Keratinocyte (primary cell): Measurements from ENCODE around the gene RAB11FIP5. TPM values are rescaled to one million over a fixed set of nuclear protein-coding genes. Genes with fewer than 3 reads are reported as not detected.

ENCODE experiments used
- DNase-seq: peaks from one replicate; pipeline ENCODE4 v3.0.0-alpha.2; 2011; ENCODE audit warnings: low read depth, missing footprints, low spot score
- FAIRE-seq: peaks from 2 replicates; lab custom pipeline; 2011; peaks lifted over from hg19 to GRCh38; lab: Jason Lieb, UNC
- H2AFZ ChIP-seq: 2 replicates; pipeline ENCODE4 v1.6.0; 2012; ENCODE audit warnings: low read length, control low read depth, inconsistent platforms; ENCODE audit not compliant: control insufficient read depth
- H3K27ac ChIP-seq: 2 replicates; pipeline ENCODE4 v1.5.1; 2011; ENCODE audit warnings: low read length; ENCODE audit not compliant: control insufficient read depth, insufficient read depth
- H3K27me3 ChIP-seq: 3 replicates; pipeline ENCODE4 v1.6.0; 2011; ENCODE audit warnings: low read length; ENCODE audit not compliant: control insufficient read depth, insufficient read depth; ENCODE audit errors: extremely low read depth
- H3K36me3 ChIP-seq, 2 experiments: 2 replicates in 1 of 2; 3 replicates in 1 of 2; pipeline ENCODE4 v1.5.1; 2011; ENCODE audit warnings: low read length in 2 of 2, mild to moderate bottlenecking in 1 of 2; ENCODE audit not compliant: control insufficient read depth in 2 of 2, insufficient read depth in 2 of 2; ENCODE audit errors: extremely low read depth in 1 of 2
- H3K4me1 ChIP-seq: 3 replicates; pipeline ENCODE4 v1.5.1; 2011; ENCODE audit warnings: low read length; ENCODE audit not compliant: control insufficient read depth, insufficient read depth; ENCODE audit errors: extremely low read depth
- H3K4me2 ChIP-seq: 3 replicates; pipeline ENCODE4 v1.6.0; 2011; ENCODE audit warnings: low read depth, low read length; ENCODE audit not compliant: control insufficient read depth, insufficient read depth; ENCODE audit errors: extremely low read depth
- H3K4me3 ChIP-seq, 3 experiments: fragments of 200-600 bp in 1 of 3; sonication (generic) in 1 of 3; 2 replicates in 2 of 3; 3 replicates in 1 of 3; pipeline ENCODE4 v1.5.1; 2011 to 2016; ENCODE audit warnings: low read length in 3 of 3, mild to moderate bottlenecking in 3 of 3, control low read depth in 2 of 3, inconsistent platforms in 1 of 3, low read depth in 1 of 3, mixed read lengths in 1 of 3, mixed run types in 1 of 3, moderate library complexity in 1 of 3; ENCODE audit not compliant: control insufficient read depth in 2 of 3, insufficient read depth in 2 of 3; ENCODE audit errors: extremely low read depth in 1 of 3
- H3K79me2 ChIP-seq: 2 replicates; pipeline ENCODE4 v1.6.0; 2012; ENCODE audit warnings: low read length; ENCODE audit not compliant: control insufficient read depth, insufficient read depth
- H3K9ac ChIP-seq: 3 replicates; pipeline ENCODE4 v1.6.0; 2011; ENCODE audit warnings: low read length; ENCODE audit not compliant: control insufficient read depth, insufficient read depth; ENCODE audit errors: extremely low read depth
- H3K9me1 ChIP-seq: 3 replicates; pipeline ENCODE4 v1.6.0; 2011; ENCODE audit warnings: low read length; ENCODE audit not compliant: control insufficient read depth, insufficient read depth; ENCODE audit errors: extremely low read depth
- H3K9me3 ChIP-seq: 2 replicates; pipeline ENCODE4 v1.5.1; 2012; ENCODE audit warnings: low read depth, low read length; ENCODE audit not compliant: control insufficient read depth
- H4K20me1 ChIP-seq: 3 replicates; pipeline ENCODE4 v1.6.0; 2011; ENCODE audit warnings: low read length; ENCODE audit not compliant: control insufficient read depth, insufficient read depth; ENCODE audit errors: extremely low read depth
- EZH2 ChIP-seq: IDR thresholded peaks from one replicate; pipeline ENCODE4 v1.6.1; 2012; ENCODE audit warnings: inconsistent platforms, mild to moderate bottlenecking, low read length, moderate library complexity
- dilution Hi-C: fragments of 300-500 bp; cut with MboI; formaldehyde crosslinking; loops from one replicate; pipeline ENCODE4 v1.7.0; 2020; ENCODE audit warnings: low sequenced_read_pairs; ENCODE audit not compliant: extremely low pct_ligation_motif_present
- polyA plus RNA-seq, 5 experiments: library from polyadenylated mRNA; depleted of rRNA in 3 of 5; stranded (reverse) in 3 of 5; stranded (forward) in 1 of 5; unstranded in 1 of 5; fragments of >200 nt; gene quantifications; 1 replicate in 1 of 5; 2 replicates in 3 of 5; 3 replicates in 1 of 5; pipeline versions ENCODE4 v1.2.1 to v1.2.3, GENCODE V29; 2011 to 2012; ENCODE audit warnings: missing spikeins in 2 of 5, low read depth in 1 of 5, low replicate concordance in 1 of 5
- TF ChIP-seq, protein P1 (sequence below), 3 experiments: IDR thresholded peaks in 1 of 3; conservative IDR thresholded peaks in 1 of 3; optimal IDR thresholded peaks in 1 of 3; 2 replicates in 2 of 3; 3 replicates in 1 of 3; pipeline versions ENCODE3 to v1.5.1; 2011; ENCODE audit warnings: low read length in 3 of 3, mild to moderate bottlenecking in 3 of 3, moderate library complexity in 2 of 3, control low read depth in 1 of 3, inconsistent platforms in 1 of 3; ENCODE audit not compliant: insufficient read depth in 2 of 3; ENCODE audit errors: extremely low read depth in 1 of 3

Gene RAB11FIP5
- polyA plus RNA-seq, 1 donor (not counting 4 experiments of a cell fraction or from before 2014, with no cell fraction given): 40.1 TPM

DNA sequence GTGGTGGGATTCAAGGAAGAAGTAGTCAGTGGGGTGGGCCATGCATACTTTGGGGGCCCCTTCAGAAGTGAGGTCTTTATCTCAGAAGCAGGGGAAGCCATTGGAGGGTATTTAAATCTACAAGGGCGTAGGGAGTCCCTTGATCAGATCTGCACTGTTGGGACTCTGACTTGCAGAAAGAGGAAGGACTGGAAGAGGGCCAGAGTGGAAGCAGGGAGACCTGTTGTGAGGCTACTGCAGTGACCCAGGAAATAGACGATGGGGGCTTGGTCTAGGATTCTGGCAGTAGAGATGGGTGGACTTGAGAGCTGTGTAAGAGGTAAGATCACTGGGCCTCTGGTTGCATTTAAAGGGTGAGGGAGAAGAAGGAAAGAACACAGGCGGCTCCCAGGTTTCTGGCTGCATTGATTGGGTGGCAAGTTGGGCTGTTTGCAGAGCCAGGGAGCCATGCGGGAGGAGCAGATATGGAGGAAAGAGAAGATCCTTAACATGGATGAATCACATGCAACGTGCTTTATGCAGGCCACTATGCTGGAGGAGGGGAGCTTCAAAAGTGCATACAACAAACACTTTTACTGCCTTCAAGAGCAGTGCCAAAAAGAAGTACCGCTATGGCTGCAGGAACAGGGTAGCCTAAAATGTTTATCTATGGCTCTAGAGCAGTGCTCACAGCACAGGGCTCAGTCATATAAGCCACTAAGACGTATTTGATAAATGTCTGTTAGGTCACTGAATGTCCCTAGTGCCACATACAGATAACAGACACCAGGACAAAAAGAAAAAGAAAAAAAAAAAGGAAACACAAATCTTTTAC is 43.5 kb downstream of the RAB11FIP5 start:
- H4K20me1 ChIP-seq: no peaks in the 10 kb centered on the region
- DNase-seq (no peak), FAIRE-seq (no peak)
- TF ChIP-seq, protein P1, sequence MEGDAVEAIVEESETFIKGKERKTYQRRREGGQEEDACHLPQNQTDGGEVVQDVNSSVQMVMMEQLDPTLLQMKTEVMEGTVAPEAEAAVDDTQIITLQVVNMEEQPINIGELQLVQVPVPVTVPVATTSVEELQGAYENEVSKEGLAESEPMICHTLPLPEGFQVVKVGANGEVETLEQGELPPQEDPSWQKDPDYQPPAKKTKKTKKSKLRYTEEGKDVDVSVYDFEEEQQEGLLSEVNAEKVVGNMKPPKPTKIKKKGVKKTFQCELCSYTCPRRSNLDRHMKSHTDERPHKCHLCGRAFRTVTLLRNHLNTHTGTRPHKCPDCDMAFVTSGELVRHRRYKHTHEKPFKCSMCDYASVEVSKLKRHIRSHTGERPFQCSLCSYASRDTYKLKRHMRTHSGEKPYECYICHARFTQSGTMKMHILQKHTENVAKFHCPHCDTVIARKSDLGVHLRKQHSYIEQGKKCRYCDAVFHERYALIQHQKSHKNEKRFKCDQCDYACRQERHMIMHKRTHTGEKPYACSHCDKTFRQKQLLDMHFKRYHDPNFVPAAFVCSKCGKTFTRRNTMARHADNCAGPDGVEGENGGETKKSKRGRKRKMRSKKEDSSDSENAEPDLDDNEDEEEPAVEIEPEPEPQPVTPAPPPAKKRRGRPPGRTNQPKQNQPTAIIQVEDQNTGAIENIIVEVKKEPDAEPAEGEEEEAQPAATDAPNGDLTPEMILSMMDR (optimal IDR thresholded peaks at IDR 0.05 in 1 of 3, IDR thresholded peaks at IDR 0.05 in 1 of 3, conservative IDR thresholded peaks at IDR 0.05 in 1 of 3; ENCODE audit: extremely low read depth in 1 of 3, insufficient read depth in 2 of 3, low read length in 3 of 3): no peak
- no peak for TF ChIP-seq EZH2
- H3K27ac ChIP-seq: no peak overlapping the region
- no peaks in the 10 kb centered on the region for H3K27me3 ChIP-seq
- peak overlapping the region; percentile 89 for H3K4me2 ChIP-seq
- no peak overlapping the region for H2AFZ ChIP-seq
- dilution Hi-C loops: no loop called here
- no peaks in the 10 kb centered on the region for H3K9me3 ChIP-seq
- peaks cover 39% of the 10 kb centered on the region for H3K4me1 ChIP-seq
- H3K4me3 ChIP-seq: peak overlapping the region in 1 of 3 experiments; percentile 86
- H3K9me1 ChIP-seq: no peaks in the 10 kb centered on the region
- H3K36me3 ChIP-seq: peaks cover 5 to 7% of the 10 kb centered on the region in 2 experiments
- H3K79me2 ChIP-seq: no peaks in the 10 kb centered on the region
- peak overlapping the region; percentile 89 for H3K9ac ChIP-seq

DNA sequence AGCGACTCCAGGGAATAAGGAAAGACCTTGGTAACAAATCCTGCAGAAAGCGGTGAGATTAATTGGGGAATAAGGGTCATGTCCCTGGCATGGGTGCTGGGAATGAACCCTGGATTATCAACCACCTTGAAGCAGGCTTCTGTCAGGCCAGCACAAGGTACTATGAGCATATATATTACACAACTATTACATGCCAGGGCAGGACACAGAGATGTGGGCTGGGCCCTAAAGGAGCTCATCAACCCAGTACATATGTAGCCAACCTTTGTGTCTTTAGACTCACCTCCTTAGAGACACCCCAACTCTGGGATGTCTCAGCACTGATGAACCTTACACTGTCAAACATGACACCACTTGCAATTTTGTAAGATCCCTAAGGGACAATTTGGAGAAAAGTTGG is 44.6 kb downstream of the RAB11FIP5 start:
- no peak for FAIRE-seq
- H2AFZ ChIP-seq: no peak overlapping the region
- peak overlapping the region; percentile 1 for H3K27ac ChIP-seq
- H3K4me2 ChIP-seq: peak overlapping the region; percentile 53
- H3K27me3 ChIP-seq: no peaks in the 10 kb centered on the region
- H3K9ac ChIP-seq: no peak overlapping the region
- H3K4me1 ChIP-seq: peaks cover 50% of the 10 kb centered on the region
- H3K9me3 ChIP-seq: no peaks in the 10 kb centered on the region
- H3K9me1 ChIP-seq: no peaks in the 10 kb centered on the region
- no peaks in the 10 kb centered on the region for H3K79me2 ChIP-seq
- no peak for DNase-seq
- H4K20me1 ChIP-seq: no peaks in the 10 kb centered on the region
- peaks cover 0 to 1% of the 10 kb centered on the region in 2 experiments for H3K36me3 ChIP-seq
- dilution Hi-C loops: no loop called here
- H3K4me3 ChIP-seq: no peak overlapping the region
- TF ChIP-seq, protein P1 (optimal IDR thresholded peaks at IDR 0.05 in 1 of 3, IDR thresholded peaks at IDR 0.05 in 1 of 3, conservative IDR thresholded peaks at IDR 0.05 in 1 of 3; ENCODE audit: extremely low read depth in 1 of 3, insufficient read depth in 2 of 3, low read length in 3 of 3): no peak
- TF ChIP-seq EZH2: no peak
